Muscle layer of colon (tissue), 2 donors: Measurements from ENCODE around the gene ASB13.

Experiments
- H3K27ac ChIP-seq: one replicate; pipeline ENCODE4 v1.7.0; 2013; ENCODE audit warnings: low read depth, mild to moderate bottlenecking, low read length, moderate library complexity
- H3K27me3 ChIP-seq, 2 donors: one replicate each; pipeline ENCODE4 v1.7.0; 2013; ENCODE audit warnings: low read length in 2 of 2, mild to moderate bottlenecking in 2 of 2; ENCODE audit not compliant: insufficient read depth in 2 of 2, control insufficient read depth in 1 of 2
- H3K36me3 ChIP-seq: one replicate; pipeline ENCODE4 v1.7.0; 2013; ENCODE audit warnings: mild to moderate bottlenecking, low read length; ENCODE audit not compliant: insufficient read depth
- H3K4me1 ChIP-seq: one replicate; pipeline ENCODE4 v1.7.0; 2013; ENCODE audit warnings: mild to moderate bottlenecking, low read length; ENCODE audit not compliant: insufficient read depth
- H3K4me3 ChIP-seq, 2 donors: one replicate each; pipeline ENCODE4 v1.7.0; 2013; ENCODE audit warnings: low read length in 2 of 2, low read depth in 1 of 2, mild to moderate bottlenecking in 1 of 2, moderate library complexity in 1 of 2
- H3K9ac ChIP-seq: one replicate; pipeline ENCODE4 v1.7.0; 2013; ENCODE audit warnings: low read length
- H3K9me3 ChIP-seq: one replicate; pipeline ENCODE4 v1.7.0; 2013; ENCODE audit warnings: mild to moderate bottlenecking, low read length
- donor health status: abdominal sarcoma.
- donor health status: Adenocarcinoma of cecum.

Gene ASB13, protein sequence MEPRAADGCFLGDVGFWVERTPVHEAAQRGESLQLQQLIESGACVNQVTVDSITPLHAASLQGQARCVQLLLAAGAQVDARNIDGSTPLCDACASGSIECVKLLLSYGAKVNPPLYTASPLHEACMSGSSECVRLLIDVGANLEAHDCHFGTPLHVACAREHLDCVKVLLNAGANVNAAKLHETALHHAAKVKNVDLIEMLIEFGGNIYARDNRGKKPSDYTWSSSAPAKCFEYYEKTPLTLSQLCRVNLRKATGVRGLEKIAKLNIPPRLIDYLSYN

DNA sequence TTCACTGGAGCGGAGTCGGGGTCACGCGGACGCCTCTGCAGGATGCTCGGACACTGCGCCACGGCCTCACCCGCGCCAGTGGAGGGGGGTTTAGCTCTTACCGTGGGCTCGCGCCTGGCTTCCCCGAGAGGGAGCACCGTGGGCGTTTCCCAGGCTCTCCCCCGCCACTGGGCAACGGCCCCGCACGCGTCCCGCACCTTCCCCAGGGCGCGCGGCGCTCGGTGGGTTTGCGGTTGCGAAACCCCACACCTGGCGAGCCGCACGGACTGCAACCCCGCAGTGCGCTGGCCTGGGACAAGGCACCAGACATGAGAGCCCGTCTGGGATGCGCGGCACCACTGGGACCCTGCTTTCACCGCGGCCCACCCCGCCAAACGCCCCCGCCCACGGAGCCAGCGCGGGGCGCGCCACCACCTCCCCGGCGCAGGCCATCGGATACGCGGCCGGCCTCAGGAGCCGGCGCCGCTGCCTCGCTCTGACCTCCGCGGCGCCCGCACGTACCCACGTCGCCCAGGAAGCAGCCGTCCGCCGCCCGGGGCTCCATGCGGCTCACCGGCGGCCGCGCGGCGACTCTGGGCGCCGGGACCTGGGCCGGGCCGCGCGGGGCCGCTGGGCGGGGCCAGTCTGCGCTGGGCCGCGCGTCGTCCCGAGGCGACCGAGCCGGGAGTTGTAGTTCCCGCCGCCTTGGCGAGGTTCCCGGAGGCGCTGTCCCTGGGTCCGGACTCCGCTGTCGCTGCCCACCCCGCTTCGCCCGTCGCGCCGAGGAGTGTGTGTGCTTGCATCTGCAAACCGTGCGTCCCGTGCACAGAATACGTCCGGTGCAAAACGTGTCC, at the start of gene ASB13:
Gene ASB13, minus strand, starts transcription at position 588 of the 833 bp plus-strand sequence. Its CDS starts 44 bp downstream, at position 544.
- Histone ChIP-seq H3K9ac (no peak within 1 kb of the TSS), H3K36me3 (no peaks in the 10 kb centered on the region), H3K4me3 (peak within 1 kb of the TSS; percentile 38 to 85), H3K27ac (peak within 1 kb of the TSS; percentile 62), H3K27me3 (no peaks in the 10 kb centered on the region), H3K4me1 (peaks cover 15% of the 10 kb centered on the region), H3K9me3 (no peaks in the 10 kb centered on the region)

DNA sequence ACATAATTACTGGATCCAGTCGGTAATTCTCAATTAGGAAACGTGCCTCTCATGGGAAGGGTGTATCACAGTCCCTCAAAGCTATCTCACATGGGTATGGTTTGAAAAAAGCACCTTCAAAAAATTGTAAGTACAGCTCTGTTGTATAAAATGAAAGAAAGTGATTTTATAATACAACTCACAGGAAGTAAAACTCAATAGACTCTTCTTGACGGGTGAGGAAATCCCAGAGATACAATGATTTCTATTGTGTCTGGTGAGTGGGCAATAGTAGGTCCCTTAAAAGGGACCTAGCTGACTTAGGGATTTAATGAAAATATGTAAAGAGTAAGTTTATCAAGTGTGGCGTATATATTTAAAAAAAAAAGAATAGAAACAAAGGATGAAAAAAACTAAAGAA, 45.2 kb upstream of the ASB13 start:
- no peak overlapping the region for H3K9ac ChIP-seq
- H3K27me3 ChIP-seq, result no peaks in the 10 kb centered on the region
- no peak overlapping the region for H3K27ac ChIP-seq
- peaks cover 6% of the 10 kb centered on the region for H3K4me1 ChIP-seq
- peak overlapping the region in 1 of 2 donors; percentile 33 for H3K4me3 ChIP-seq
- H3K36me3 ChIP-seq, result no peaks in the 10 kb centered on the region
- no peaks in the 10 kb centered on the region for H3K9me3 ChIP-seq

DNA sequence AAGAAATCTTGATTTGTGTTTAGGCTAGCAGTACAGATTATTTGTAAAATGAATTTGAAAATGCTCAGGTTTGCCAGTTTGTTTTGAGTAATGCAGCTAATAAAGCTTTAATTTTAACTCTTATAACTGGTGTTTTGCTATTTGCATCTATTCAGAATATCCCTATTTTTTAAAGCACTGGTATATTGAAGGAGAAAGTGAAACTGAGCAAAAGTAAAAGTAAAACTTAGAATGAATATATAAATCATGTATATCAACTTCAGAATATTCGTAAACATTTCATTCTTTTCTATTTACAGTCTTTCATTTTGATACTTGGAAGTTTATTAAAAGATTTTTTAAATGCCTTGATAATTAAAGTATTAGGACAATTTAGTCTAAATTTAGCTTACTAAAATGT, 44.5 kb upstream of the ASB13 start:
- Histone ChIP-seq H3K4me1 (peaks cover 6% of the 10 kb centered on the region), H3K9me3 (no peaks in the 10 kb centered on the region), H3K4me3 (peak overlapping the region in 1 of 2 donors; percentile 33), H3K27me3 (no peaks in the 10 kb centered on the region), H3K9ac (no peak overlapping the region), H3K36me3 (no peaks in the 10 kb centered on the region), H3K27ac (no peak overlapping the region)

DNA sequence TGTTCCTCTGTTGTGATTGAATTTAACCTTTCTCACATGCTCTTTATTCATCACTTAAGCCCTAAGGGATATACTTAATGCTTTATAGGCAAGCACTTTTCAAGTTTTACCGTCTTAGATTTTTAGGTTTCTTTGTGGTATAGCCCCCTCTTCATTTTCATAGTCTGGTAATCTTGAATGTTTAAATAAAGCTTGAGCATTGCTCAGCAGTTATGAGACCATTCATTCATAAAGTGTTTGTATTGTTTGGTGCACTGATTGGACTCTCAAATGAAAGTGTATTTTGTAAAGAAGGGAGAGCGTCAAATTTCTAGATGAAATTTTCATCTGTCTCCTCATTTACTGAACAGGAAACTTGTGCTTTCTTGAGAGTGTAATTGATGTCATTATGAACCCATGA, 43.5 kb upstream of the ASB13 start:
- H3K27ac ChIP-seq, result no peak overlapping the region
- H3K4me1 ChIP-seq, result peaks cover 6% of the 10 kb centered on the region
- H3K27me3 ChIP-seq, result no peaks in the 10 kb centered on the region
- no peak overlapping the region for H3K9ac ChIP-seq
- no peaks in the 10 kb centered on the region for H3K36me3 ChIP-seq
- no peaks in the 10 kb centered on the region for H3K9me3 ChIP-seq
- no peak overlapping the region for H3K4me3 ChIP-seq

DNA sequence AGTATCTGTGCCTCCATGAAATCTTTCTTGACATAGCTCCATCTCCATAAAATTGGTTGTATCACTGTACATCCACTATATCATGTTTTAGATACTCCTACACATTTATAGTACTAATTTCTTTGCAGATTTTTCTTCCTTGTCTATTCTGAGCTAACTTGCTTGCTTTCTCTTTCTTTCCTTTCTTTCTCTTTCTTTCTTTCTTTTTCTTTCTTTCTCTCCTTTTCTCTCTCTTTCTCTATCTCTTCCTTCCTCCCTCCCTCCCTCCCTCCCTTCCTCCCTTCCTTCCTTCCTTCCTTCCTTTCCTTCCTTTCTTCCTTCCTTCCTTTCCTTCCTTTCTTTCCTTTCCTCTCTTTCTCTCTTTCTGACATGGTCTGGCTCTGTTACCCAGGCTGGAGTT, 42.0 kb upstream of the ASB13 start:
- Histone ChIP-seq H3K9ac (no peak overlapping the region), H3K4me3 (no peak overlapping the region), H3K36me3 (no peaks in the 10 kb centered on the region), H3K4me1 (peaks cover 6% of the 10 kb centered on the region), H3K27ac (no peak overlapping the region), H3K27me3 (no peaks in the 10 kb centered on the region), H3K9me3 (no peaks in the 10 kb centered on the region)

DNA sequence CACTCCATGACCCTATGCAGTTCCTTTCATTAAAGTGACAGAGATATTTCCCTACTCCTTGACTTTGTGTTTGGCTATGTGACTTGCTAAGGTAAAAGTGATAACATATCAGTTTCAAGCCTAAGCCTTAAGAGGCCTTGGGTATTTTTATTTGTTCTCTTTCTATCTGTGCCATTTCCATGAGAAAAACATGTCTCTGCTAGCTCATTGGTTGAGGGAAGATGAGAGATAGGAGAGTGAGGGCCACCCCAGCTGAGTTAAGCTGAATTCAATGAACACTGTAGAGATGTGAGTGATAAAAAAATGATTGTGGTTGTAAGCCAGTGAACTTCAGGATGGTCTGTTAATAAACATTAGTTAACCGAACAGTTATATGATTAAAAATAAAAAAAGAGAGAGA, 31.7 kb upstream of the ASB13 start:
- Histone ChIP-seq H3K27ac (no peak overlapping the region), H3K4me1 (peaks cover 5% of the 10 kb centered on the region)

DNA sequence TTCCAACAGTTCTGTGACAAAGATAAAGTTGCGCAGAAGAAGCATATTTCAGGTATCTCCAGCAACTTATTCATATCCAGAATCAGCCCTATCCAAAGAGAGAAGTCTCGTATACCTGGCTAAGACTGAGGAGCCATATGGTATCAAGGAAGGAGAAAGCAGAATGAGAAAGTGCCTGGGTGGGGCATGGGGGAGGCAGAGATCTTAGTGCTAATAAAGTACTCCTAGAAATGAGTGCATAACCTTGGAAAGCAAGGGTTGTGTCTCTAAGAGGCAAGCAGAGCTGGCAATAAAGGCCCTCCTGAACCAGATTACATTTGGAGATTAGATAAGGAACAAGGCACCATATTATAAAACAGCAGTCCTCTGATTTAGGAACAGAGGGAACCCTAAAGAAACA, 30.9 kb upstream of the ASB13 start:
- H3K4me3 ChIP-seq, result no peak overlapping the region
- H3K36me3 ChIP-seq, result no peaks in the 10 kb centered on the region
- no peaks in the 10 kb centered on the region for H3K9me3 ChIP-seq
- no peak overlapping the region for H3K27ac ChIP-seq
- H3K4me1 ChIP-seq, result peaks cover 5% of the 10 kb centered on the region
- H3K27me3 ChIP-seq, result no peaks in the 10 kb centered on the region
- no peak overlapping the region for H3K9ac ChIP-seq

More for the DNA sequence above, 31.7 kb upstream of the ASB13 start:
- Histone ChIP-seq H3K9ac (no peak overlapping the region), H3K4me3 (no peak overlapping the region), H3K9me3 (no peaks in the 10 kb centered on the region), H3K36me3 (no peaks in the 10 kb centered on the region), H3K27me3 (no peaks in the 10 kb centered on the region)

DNA sequence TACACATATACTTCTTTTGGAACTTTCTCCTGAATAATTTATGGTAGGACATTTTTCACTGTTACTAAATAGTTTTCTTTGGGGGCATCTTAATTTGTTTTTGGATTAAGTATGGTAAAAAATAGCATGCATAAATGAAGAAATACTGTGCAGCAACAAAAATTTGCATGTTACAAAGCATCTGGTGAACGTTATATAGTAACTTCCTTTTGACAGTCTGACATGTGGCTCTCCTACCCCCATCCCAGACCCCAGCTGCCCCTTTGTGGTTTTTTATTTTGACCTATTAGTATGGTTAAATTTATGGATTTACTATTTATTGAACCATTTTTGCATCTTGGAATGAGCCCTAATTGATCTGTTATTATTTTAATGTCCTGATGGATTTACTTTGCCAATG, 28.2 kb upstream of the ASB13 start:
- Histone ChIP-seq H3K4me1 (peaks cover 10% of the 10 kb centered on the region), H3K9ac (no peak overlapping the region), H3K36me3 (no peaks in the 10 kb centered on the region)

DNA sequence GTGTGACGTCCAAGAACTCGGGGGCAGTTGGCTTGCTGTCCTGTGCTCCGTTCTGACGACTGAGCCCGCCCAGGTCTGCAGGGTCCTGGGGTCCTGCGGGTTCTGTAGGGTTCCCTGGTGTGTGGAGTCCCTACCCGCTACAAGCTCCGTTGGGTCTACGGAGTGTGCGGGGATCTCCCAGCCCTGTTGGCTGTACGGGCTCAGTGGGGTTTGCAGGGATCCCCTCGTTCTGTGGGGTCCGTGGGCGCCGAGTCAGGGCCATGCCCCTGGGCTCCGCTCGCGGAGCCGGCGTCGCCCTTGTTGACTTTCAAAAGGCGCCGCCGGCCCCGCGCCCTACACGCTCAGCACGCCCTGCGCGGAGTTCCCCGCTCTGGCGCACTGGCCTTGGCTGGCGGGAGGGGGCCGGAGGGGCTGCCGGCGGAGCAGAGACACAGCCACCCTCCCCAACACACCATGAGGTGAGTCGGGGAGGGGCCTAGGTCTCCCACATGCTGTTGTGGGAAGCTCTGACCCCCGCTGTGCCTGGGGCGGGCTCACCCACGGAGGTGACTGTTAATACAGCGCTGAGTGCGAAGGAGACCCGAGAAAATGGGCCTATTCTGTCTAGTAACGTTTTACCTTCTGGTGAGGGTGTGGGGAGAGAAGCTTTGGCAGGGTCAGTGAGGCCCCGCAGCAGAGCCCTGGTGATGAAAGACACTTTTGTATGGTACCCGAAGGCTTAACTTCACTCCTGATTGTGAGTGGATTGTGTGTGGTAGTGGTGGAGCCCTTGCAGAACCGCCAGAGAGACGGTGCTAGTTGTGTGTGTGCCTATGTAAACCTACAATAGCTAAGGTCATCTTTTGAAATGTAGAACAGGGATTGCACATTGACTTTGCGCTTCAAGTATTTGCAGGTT, 26.3 kb upstream of the ASB13 start:
- no peak overlapping the region for H3K27ac ChIP-seq
- peak overlapping the region; percentile 36 to 57 for H3K4me3 ChIP-seq
- H3K27me3 ChIP-seq, result no peaks in the 10 kb centered on the region
- no peaks in the 10 kb centered on the region for H3K9me3 ChIP-seq
- no peak overlapping the region for H3K9ac ChIP-seq
- H3K36me3 ChIP-seq, result no peaks in the 10 kb centered on the region
- H3K4me1 ChIP-seq, result peaks cover 10% of the 10 kb centered on the region

More for the DNA sequence above, 28.2 kb upstream of the ASB13 start:
- Histone ChIP-seq H3K4me3 (no peak overlapping the region), H3K9me3 (no peaks in the 10 kb centered on the region), H3K27ac (no peak overlapping the region), H3K27me3 (no peaks in the 10 kb centered on the region)

DNA sequence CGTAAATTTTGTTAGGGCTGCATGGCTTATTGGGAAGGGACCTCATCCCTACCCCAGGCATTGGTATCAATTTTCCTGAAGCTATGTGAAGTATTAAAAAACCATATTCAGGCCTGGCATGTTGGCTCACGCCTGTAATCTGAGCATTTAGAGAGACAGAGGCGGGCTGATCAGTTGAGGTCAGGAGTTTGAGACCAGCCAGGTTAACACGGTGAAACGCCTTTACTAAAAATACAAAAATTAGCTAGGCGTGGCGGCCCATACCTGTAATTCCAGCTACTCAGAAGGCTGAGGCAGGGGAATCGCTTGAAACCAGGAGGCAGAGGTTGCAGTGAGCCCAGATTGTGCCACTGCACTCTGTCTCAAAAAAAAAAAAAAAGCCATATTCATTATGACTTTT, 25.4 kb upstream of the ASB13 start:
- H3K9me3 ChIP-seq, result no peaks in the 10 kb centered on the region
- H3K4me1 ChIP-seq, result peaks cover 10% of the 10 kb centered on the region
- H3K27me3 ChIP-seq, result no peaks in the 10 kb centered on the region
- no peak overlapping the region for H3K4me3 ChIP-seq
- H3K9ac ChIP-seq, result no peak overlapping the region
- H3K27ac ChIP-seq, result no peak overlapping the region
- no peaks in the 10 kb centered on the region for H3K36me3 ChIP-seq

DNA sequence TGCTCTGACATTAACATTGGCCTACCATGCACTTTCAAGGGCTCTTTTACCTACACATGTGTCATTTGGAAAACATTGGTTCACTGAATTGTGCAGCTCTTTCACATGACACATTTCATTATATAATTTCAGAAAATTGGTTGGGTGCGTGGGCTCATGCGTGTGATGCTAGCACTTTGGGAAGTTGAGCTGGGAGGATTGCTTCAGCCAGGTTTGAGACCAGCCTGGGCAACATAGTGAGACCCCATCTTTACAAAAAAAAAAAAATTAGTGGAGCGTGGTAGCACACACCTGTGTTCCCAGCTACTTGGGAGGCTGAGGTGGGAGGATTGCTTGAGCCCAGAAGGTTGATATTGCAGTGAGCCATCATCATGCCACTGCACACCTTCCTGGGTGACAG, 22.2 kb upstream of the ASB13 start:
- Histone ChIP-seq H3K27ac (no peak overlapping the region), H3K27me3 (no peaks in the 10 kb centered on the region), H3K4me3 (no peak overlapping the region), H3K36me3 (no peaks in the 10 kb centered on the region), H3K9ac (no peak overlapping the region), H3K4me1 (peaks cover 20% of the 10 kb centered on the region), H3K9me3 (no peaks in the 10 kb centered on the region)
